Measurements from ENCODE around the gene CPA3. TPM values are rescaled to one million over a fixed set of nuclear protein-coding genes. Genes with fewer than 3 reads are reported as not detected.

The CPA3 gene
- total RNA-seq, 2 experiments from 2014 or later, result not detected

- no peak for ATAC-seq (ENCODE audit: poor library complexity)
- Histone ChIP-seq H3K27ac (ENCODE audit: low read depth in 1 of 2, low read length in 2 of 2) (no peak overlapping the region), H3K27me3 (ENCODE audit: control insufficient read depth in 1 of 2, insufficient read depth in 2 of 2, low read length in 2 of 2) (peaks cover 0 to 2% of the 10 kb centered on the region in 2 experiments), H3K9me3 (ENCODE audit: control insufficient read depth in 1 of 2, insufficient read depth in 1 of 2, low read length in 2 of 2) (no peaks in the 10 kb centered on the region), H3K4me3 (ENCODE audit: low read length) (no peak overlapping the region), H3K36me3 (ENCODE audit: insufficient read depth, low read length) (no peaks in the 10 kb centered on the region), H3K4me1 (ENCODE audit: insufficient read depth, low read length) (no peaks in the 10 kb centered on the region)
- ChIA-PET CTCF (interaction anchor here (0.9 to 1.5 kb wide), 2 partner anchors 17 to 24 kb away, joined by 3 read pairs; no protein-coding TSS in a partner anchor), POLR2A (no interaction called here)
- H3K4me1 Mint-ChIP-seq (ENCODE audit: low read depth), result no peaks in the 10 kb centered on the region
- no peak overlapping the region for H3K27ac Mint-ChIP-seq
- H3K36me3 Mint-ChIP-seq (ENCODE audit: low read depth), result no peaks in the 10 kb centered on the region
- no peak for DNase-seq
- H3K9me3 Mint-ChIP-seq, result no peaks in the 10 kb centered on the region
- H3K4me3 Mint-ChIP-seq, result no peak overlapping the region
- intact Hi-C loops (cut with DNase I, micrococcal nuclease), result no loop called here
- TF ChIP-seq CTCF (IDR thresholded peaks at IDR 0.05), result no peak
- peaks cover 22% of the 10 kb centered on the region for H3K27me3 Mint-ChIP-seq
Measured at GRCh38 chr3:148878095-148878494, 13.0 kb downstream of the CPA3 start.

- Histone ChIP-seq H3K9me3 (ENCODE audit: control insufficient read depth in 1 of 2, insufficient read depth in 1 of 2, low read length in 2 of 2) (no peaks in the 10 kb centered on the region), H3K4me1 (ENCODE audit: insufficient read depth, low read length) (no peaks in the 10 kb centered on the region), H3K4me3 (ENCODE audit: low read length) (no peak overlapping the region), H3K27me3 (ENCODE audit: control insufficient read depth in 1 of 2, insufficient read depth in 2 of 2, low read length in 2 of 2) (peaks cover 0 to 2% of the 10 kb centered on the region in 2 experiments), H3K27ac (ENCODE audit: low read depth in 1 of 2, low read length in 2 of 2) (no peak overlapping the region), H3K36me3 (ENCODE audit: insufficient read depth, low read length) (no peaks in the 10 kb centered on the region)
- Mint-ChIP-seq H3K4me1 (ENCODE audit: low read depth) (no peaks in the 10 kb centered on the region), H3K36me3 (ENCODE audit: low read depth) (no peaks in the 10 kb centered on the region), H3K27ac (no peak overlapping the region), H3K4me3 (no peak overlapping the region), H3K27me3 (peaks cover 22% of the 10 kb centered on the region), H3K9me3 (no peaks in the 10 kb centered on the region)
- intact Hi-C loops (cut with DNase I, micrococcal nuclease), result no loop called here
- no peak for ATAC-seq (ENCODE audit: poor library complexity)
- TF ChIP-seq CTCF (IDR thresholded peaks at IDR 0.05), result no peak
- DNase-seq, result no peak
- ChIA-PET POLR2A (no interaction called here), CTCF (interaction anchor here (1.5 kb wide), 1 partner anchor 18 kb away, joined by 3 read pairs; no protein-coding TSS in a partner anchor)
Measured at GRCh38 chr3:148879256-148879655, 14.2 kb downstream of the CPA3 start.

- ChIA-PET POLR2A (no interaction called here), CTCF (interaction anchor here (1.1 kb wide), 1 partner anchor 16 kb away, joined by 3 read pairs; no protein-coding TSS in a partner anchor)
- DNase-seq (no peak), ATAC-seq (ENCODE audit: poor library complexity) (no peak)
- no peak for TF ChIP-seq CTCF (IDR thresholded peaks at IDR 0.05)
- H3K9me3 ChIP-seq (ENCODE audit: control insufficient read depth in 1 of 2, insufficient read depth in 1 of 2, low read length in 2 of 2), result no peaks in the 10 kb centered on the region
- no peak overlapping the region for H3K4me3 Mint-ChIP-seq
- intact Hi-C loops (cut with DNase I, micrococcal nuclease), result no loop called here
- no peak overlapping the region for H3K27ac Mint-ChIP-seq
- no peak overlapping the region for H3K4me3 ChIP-seq (ENCODE audit: low read length)
- no peak overlapping the region for H3K27ac ChIP-seq (ENCODE audit: low read depth in 1 of 2, low read length in 2 of 2)
- no peaks in the 10 kb centered on the region for H3K27me3 ChIP-seq (ENCODE audit: control insufficient read depth in 1 of 2, insufficient read depth in 2 of 2, low read length in 2 of 2)
- H3K9me3 Mint-ChIP-seq, result no peaks in the 10 kb centered on the region
- no peaks in the 10 kb centered on the region for H3K36me3 ChIP-seq (ENCODE audit: insufficient read depth, low read length)
- peaks cover 22% of the 10 kb centered on the region for H3K27me3 Mint-ChIP-seq
- no peaks in the 10 kb centered on the region for H3K4me1 Mint-ChIP-seq (ENCODE audit: low read depth)
- H3K4me1 ChIP-seq (ENCODE audit: insufficient read depth, low read length), result no peaks in the 10 kb centered on the region
- H3K36me3 Mint-ChIP-seq (ENCODE audit: low read depth), result no peaks in the 10 kb centered on the region
Measured at GRCh38 chr3:148880681-148881080, 15.6 kb downstream of the CPA3 start.
